ENCODE results near the gene CHTOP. TPM values are rescaled to one million over a fixed set of nuclear protein-coding genes. Genes with fewer than 3 reads are reported as not detected.

CHTOP gene
- total and polyA plus RNA-seq, 2 experiments from 2014 or later: 78.0 to 104 TPM

- no peaks in the 10 kb centered on the region for H3K9me3 ChIP-seq (ENCODE audit: low read depth)
Measured at GRCh38 chr1:153610334-153610733, 23.5 kb upstream of the CHTOP start.

GRCh38 chr1:153610811-153611301 lies 23.0 kb upstream of the CHTOP start:
- TF ChIP-seq CTCF (IDR thresholded peaks at IDR 0.05; ENCODE audit: low read depth, low read length): no peak
- no peaks in the 10 kb centered on the region for H3K9me3 ChIP-seq (ENCODE audit: low read depth)
- H3K27ac ChIP-seq: no peak overlapping the region
- no peak overlapping the region for H3K4me3 ChIP-seq
- H3K27me3 ChIP-seq: no peaks in the 10 kb centered on the region
- no peaks in the 10 kb centered on the region for H3K36me3 ChIP-seq
- DNase-seq (ENCODE audit: low read depth in 1 of 2, low spot score in 1 of 2): no peak
- H3K4me1 ChIP-seq (ENCODE audit: low read depth): peaks cover 33% of the 10 kb centered on the region

More at GRCh38 chr1:153610334-153610733, 23.5 kb upstream of the CHTOP start:
- no peak overlapping the region for H3K4me3 ChIP-seq
- no peaks in the 10 kb centered on the region for H3K36me3 ChIP-seq
- peak overlapping the region; percentile 74 for H3K27ac ChIP-seq
- TF ChIP-seq CTCF (IDR thresholded peaks at IDR 0.05; ENCODE audit: low read depth, low read length): no peak
- no peaks in the 10 kb centered on the region for H3K27me3 ChIP-seq
- H3K4me1 ChIP-seq (ENCODE audit: low read depth): peaks cover 33% of the 10 kb centered on the region
- no peak for DNase-seq (ENCODE audit: low read depth in 1 of 2, low spot score in 1 of 2)

- Histone ChIP-seq H3K27ac (no peak overlapping the region), H3K27me3 (no peaks in the 10 kb centered on the region), H3K4me3 (no peak overlapping the region), H3K4me1 (ENCODE audit: low read depth) (peaks cover 33% of the 10 kb centered on the region), H3K36me3 (no peaks in the 10 kb centered on the region), H3K9me3 (ENCODE audit: low read depth) (no peaks in the 10 kb centered on the region)
- no peak for TF ChIP-seq CTCF (IDR thresholded peaks at IDR 0.05; ENCODE audit: low read depth, low read length)
- no peak for DNase-seq (ENCODE audit: low read depth in 1 of 2, low spot score in 1 of 2)
Measured at GRCh38 chr1:153611356-153611755, 22.5 kb upstream of the CHTOP start.

- Histone ChIP-seq H3K9me3 (ENCODE audit: low read depth) (no peaks in the 10 kb centered on the region), H3K27me3 (no peaks in the 10 kb centered on the region), H3K4me1 (ENCODE audit: low read depth) (peaks cover 33% of the 10 kb centered on the region), H3K36me3 (no peaks in the 10 kb centered on the region), H3K27ac (peak overlapping the region; percentile 70), H3K4me3 (peak overlapping the region; percentile 50)
- TF ChIP-seq CTCF (IDR thresholded peaks at IDR 0.05; ENCODE audit: low read depth, low read length): no peak
- no peak for DNase-seq (ENCODE audit: low read depth in 1 of 2, low spot score in 1 of 2)
Measured at GRCh38 chr1:153612111-153612754, 21.6 kb upstream of the CHTOP start.

GRCh38 chr1:153612755-153613331 lies 21.0 kb upstream of the CHTOP start, which contains the start of gene S100A16:
Gene S100A16 (minus strand): TSS chr1:153613137. CDS start chr1:153608151, 4,986 bp downstream.
- DNase-seq (ENCODE audit: low read depth in 1 of 2, low spot score in 1 of 2): peak; percentile 71 to 75
- no peaks in the 10 kb centered on the region for H3K9me3 ChIP-seq (ENCODE audit: low read depth)
- H3K36me3 ChIP-seq: no peaks in the 10 kb centered on the region
- TF ChIP-seq CTCF (IDR thresholded peaks at IDR 0.05; ENCODE audit: low read depth, low read length): no peak
- H3K27me3 ChIP-seq: no peaks in the 10 kb centered on the region
- peak within 1 kb of the TSS; percentile 70 for H3K27ac ChIP-seq
- peaks cover 33% of the 10 kb centered on the region for H3K4me1 ChIP-seq (ENCODE audit: low read depth)
- H3K4me3 ChIP-seq: peak within 1 kb of the TSS; percentile 50

Measured in cardiac muscle cell (in vitro differentiated cells and primary cell).